Subcutaneous abdominal adipose tissue (tissue), 5 donors: ENCODE data around the gene SLC1A7.

Experiments
- H3K27ac ChIP-seq: one replicate; pipeline ENCODE4 v1.7.0; 2013; ENCODE audit warnings: low read depth, mild to moderate bottlenecking, inconsistent platforms, low read length, moderate library complexity
- H3K27me3 ChIP-seq, 5 donors: one replicate each; pipeline ENCODE4 v1.7.0; 2013; ENCODE audit warnings: low read length in 5 of 5, inconsistent platforms in 1 of 5; ENCODE audit not compliant: control insufficient read depth in 5 of 5, insufficient read depth in 4 of 5
- H3K36me3 ChIP-seq, 5 donors: one replicate each; pipeline ENCODE4 v1.7.0; 2013; ENCODE audit warnings: low read length in 5 of 5; ENCODE audit not compliant: control insufficient read depth in 5 of 5, insufficient read depth in 5 of 5
- H3K4me1 ChIP-seq, 5 donors: one replicate each; pipeline ENCODE4 v1.7.0; 2013; ENCODE audit warnings: low read length in 5 of 5, mild to moderate bottlenecking in 3 of 5, moderate library complexity in 1 of 5; ENCODE audit not compliant: control insufficient read depth in 5 of 5, insufficient read depth in 5 of 5
- H3K4me3 ChIP-seq, 5 donors: one replicate each; pipeline ENCODE4 v1.7.0; 2013; ENCODE audit warnings: low read length in 5 of 5, low read depth in 1 of 5
- H3K9ac ChIP-seq, 5 donors: one replicate each; pipeline ENCODE4 v1.7.0; 2013; ENCODE audit warnings: low read length in 5 of 5, mild to moderate bottlenecking in 4 of 5, moderate library complexity in 3 of 5
- H3K9me3 ChIP-seq, 5 donors: one replicate each; pipeline ENCODE4 v1.7.0; 2013; ENCODE audit warnings: low read length in 5 of 5; ENCODE audit not compliant: control insufficient read depth in 5 of 5
- donor health status: healthy.
- donor health status: healthy.
- donor health status: healthy.
- donor health status: healthy.
- donor health status: healthy.

The SLC1A7 gene

GRCh38 chr1:53162621-53163020, 20.2 kb upstream of the SLC1A7 start:
- Histone ChIP-seq H3K27me3 (no peaks in the 10 kb centered on the region), H3K4me1 (peaks cover 0 to 7% (median 4%) of the 10 kb centered on the region in 5 donors), H3K4me3 (no peak overlapping the region), H3K9me3 (no peaks in the 10 kb centered on the region), H3K27ac (no peak overlapping the region), H3K36me3 (no peaks in the 10 kb centered on the region), H3K9ac (no peak overlapping the region)

GRCh38 chr1:53160924-53161378, 18.5 kb upstream of the SLC1A7 start:
- Histone ChIP-seq H3K36me3 (no peaks in the 10 kb centered on the region), H3K4me1 (peaks cover 0 to 7% (median 4%) of the 10 kb centered on the region in 5 donors), H3K9ac (no peak overlapping the region), H3K9me3 (no peaks in the 10 kb centered on the region), H3K4me3 (no peak overlapping the region), H3K27ac (no peak overlapping the region), H3K27me3 (no peaks in the 10 kb centered on the region)

DNA sequence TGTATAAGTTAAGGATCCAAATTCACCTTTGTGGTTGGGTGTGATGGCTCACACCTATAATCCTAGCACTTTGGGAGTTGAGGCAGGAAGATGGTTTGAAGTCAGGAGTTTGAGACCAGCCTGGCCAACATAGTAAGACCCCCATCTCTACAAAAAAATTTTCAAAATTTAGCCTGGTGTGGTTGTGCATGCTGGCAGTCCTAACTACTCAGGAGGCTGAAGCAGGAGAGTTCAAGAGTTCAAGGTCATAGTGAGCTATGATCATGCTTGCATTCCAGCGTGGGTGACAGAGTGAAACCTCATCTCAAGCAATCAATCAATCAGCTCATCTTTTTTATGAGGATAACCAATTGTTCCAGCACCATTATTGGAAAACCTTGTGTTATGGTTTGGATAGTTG, 16.5 kb upstream of the SLC1A7 start:
- no peaks in the 10 kb centered on the region for H3K27me3 ChIP-seq
- peaks cover 0 to under 1% (median 0%) of the 10 kb centered on the region in 5 donors for H3K4me1 ChIP-seq

GRCh38 chr1:53156783-53157182, 14.3 kb upstream of the SLC1A7 start:
- Histone ChIP-seq H3K36me3 (no peaks in the 10 kb centered on the region), H3K4me3 (no peak overlapping the region), H3K27me3 (no peaks in the 10 kb centered on the region), H3K27ac (no peak overlapping the region), H3K9me3 (no peaks in the 10 kb centered on the region), H3K9ac (no peak overlapping the region), H3K4me1 (peaks cover 0 to 4% (median 0%) of the 10 kb centered on the region in 5 donors)

More for the DNA sequence above, 16.5 kb upstream of the SLC1A7 start:
- Histone ChIP-seq H3K36me3 (no peaks in the 10 kb centered on the region), H3K9me3 (no peaks in the 10 kb centered on the region), H3K9ac (no peak overlapping the region), H3K4me3 (no peak overlapping the region), H3K27ac (no peak overlapping the region)

- Histone ChIP-seq H3K4me1 (peaks cover 0 to 4% (median 0%) of the 10 kb centered on the region in 5 donors), H3K9me3 (no peaks in the 10 kb centered on the region), H3K4me3 (no peak overlapping the region), H3K36me3 (no peaks in the 10 kb centered on the region), H3K27ac (no peak overlapping the region), H3K9ac (no peak overlapping the region), H3K27me3 (no peaks in the 10 kb centered on the region)
Measured at GRCh38 chr1:53155945-53156344, 13.5 kb upstream of the SLC1A7 start.

DNA sequence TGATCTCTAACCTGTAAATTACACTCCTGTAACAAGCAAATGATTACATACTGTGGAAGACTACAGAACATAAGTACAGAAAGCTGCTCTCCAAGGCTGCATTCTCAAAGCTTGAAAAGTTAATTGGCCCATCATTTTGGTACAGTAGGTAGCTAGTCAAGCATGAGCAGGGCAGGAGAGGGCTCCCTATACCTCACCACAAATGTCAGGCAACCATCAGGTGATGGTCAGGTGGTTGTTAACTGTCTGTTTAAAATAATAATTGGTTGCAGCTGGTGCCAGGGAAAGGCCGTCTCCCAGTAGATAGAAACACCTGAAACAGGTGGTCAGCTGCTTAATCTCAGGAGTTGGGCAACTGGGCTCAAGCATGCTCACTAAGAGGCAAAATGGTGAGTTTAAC, 13.1 kb upstream of the SLC1A7 start:
- Histone ChIP-seq H3K4me3 (no peak overlapping the region), H3K27me3 (no peaks in the 10 kb centered on the region), H3K9me3 (no peaks in the 10 kb centered on the region), H3K9ac (no peak overlapping the region), H3K4me1 (peaks cover 0 to 4% (median 0%) of the 10 kb centered on the region in 5 donors), H3K27ac (no peak overlapping the region), H3K36me3 (no peaks in the 10 kb centered on the region)

DNA sequence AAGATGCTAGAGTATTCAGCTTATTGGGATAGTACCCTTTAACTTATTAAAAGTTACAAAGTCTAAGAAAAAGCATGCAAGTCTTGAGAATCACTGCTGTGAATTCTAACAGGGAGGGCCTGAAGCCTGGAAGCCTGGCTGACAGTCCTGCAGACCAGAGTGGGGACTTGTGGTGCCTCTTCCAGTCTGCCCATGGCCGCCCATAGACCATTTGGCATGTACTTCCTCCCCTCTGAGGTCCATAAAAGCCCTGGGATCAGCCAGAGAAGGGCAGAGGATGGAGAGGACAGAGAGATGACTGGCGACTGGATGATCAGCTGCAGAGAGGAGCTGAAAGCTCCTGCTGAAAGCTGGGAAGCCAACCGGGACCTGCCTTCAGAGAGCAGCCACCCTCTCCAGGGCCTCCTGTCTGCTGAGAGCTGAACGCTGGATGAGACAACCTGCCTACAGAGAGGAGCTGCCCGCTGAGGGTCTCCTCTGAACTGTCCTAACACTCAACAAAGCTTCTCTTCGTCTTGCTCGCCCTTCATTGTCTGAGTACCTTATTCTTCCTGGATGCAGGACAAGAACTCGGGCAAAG, 12.5 kb upstream of the SLC1A7 start:
- Histone ChIP-seq H3K27ac (no peak overlapping the region), H3K9me3 (no peaks in the 10 kb centered on the region), H3K9ac (no peak overlapping the region), H3K4me3 (no peak overlapping the region), H3K27me3 (no peaks in the 10 kb centered on the region), H3K36me3 (no peaks in the 10 kb centered on the region), H3K4me1 (peaks cover 0 to 4% (median 0%) of the 10 kb centered on the region in 5 donors)

- Histone ChIP-seq H3K27me3 (no peaks in the 10 kb centered on the region), H3K9me3 (no peaks in the 10 kb centered on the region), H3K4me3 (no peak overlapping the region), H3K27ac (no peak overlapping the region), H3K4me1 (peaks cover 0 to 4% (median 0%) of the 10 kb centered on the region in 5 donors), H3K36me3 (no peaks in the 10 kb centered on the region), H3K9ac (no peak overlapping the region)
Measured at GRCh38 chr1:53153752-53154151, 11.3 kb upstream of the SLC1A7 start.

- no peak overlapping the region for H3K27ac ChIP-seq
- no peaks in the 10 kb centered on the region for H3K9me3 ChIP-seq
- no peak overlapping the region for H3K4me3 ChIP-seq
- H3K4me1 ChIP-seq: peaks cover 0 to 31% (median 9%) of the 10 kb centered on the region in 5 donors
- no peaks in the 10 kb centered on the region for H3K27me3 ChIP-seq
- H3K36me3 ChIP-seq: no peaks in the 10 kb centered on the region
- no peak overlapping the region for H3K9ac ChIP-seq
Measured at GRCh38 chr1:53148123-53148522, 5.7 kb upstream of the SLC1A7 start.

GRCh38 chr1:53147174-53147573, 4.7 kb upstream of the SLC1A7 start:
- Histone ChIP-seq H3K4me1 (peaks cover 0 to 37% (median 9%) of the 10 kb centered on the region in 5 donors), H3K4me3 (no peak overlapping the region), H3K27me3 (no peaks in the 10 kb centered on the region), H3K9me3 (no peaks in the 10 kb centered on the region), H3K27ac (no peak overlapping the region), H3K9ac (no peak overlapping the region), H3K36me3 (no peaks in the 10 kb centered on the region)
